T47D (cell line): ENCODE data around the gene NLGN3.

Experiments used
- DNase-seq, 2 experiments: peaks; one replicate each; pipeline versions ENCODE4 v3.0.0 to v3.0.0-alpha.2; 2011 to 2012; ENCODE audit warnings: low read depth in 1 of 2, low spot score in 1 of 2
- JUND ChIP-seq: IDR thresholded peaks from 2 replicates; pipeline ENCODE4 v1.6.1; 2012; ENCODE audit warnings: low read depth
- in situ Hi-C: cut with HindIII; loops from 2 replicates; pipeline ENCODE4 v1.10.0; 2016; ENCODE audit warnings: low sequenced_read_pairs, low pct_unique_long_range_greater_than_20kb

NLGN3 gene

DNA sequence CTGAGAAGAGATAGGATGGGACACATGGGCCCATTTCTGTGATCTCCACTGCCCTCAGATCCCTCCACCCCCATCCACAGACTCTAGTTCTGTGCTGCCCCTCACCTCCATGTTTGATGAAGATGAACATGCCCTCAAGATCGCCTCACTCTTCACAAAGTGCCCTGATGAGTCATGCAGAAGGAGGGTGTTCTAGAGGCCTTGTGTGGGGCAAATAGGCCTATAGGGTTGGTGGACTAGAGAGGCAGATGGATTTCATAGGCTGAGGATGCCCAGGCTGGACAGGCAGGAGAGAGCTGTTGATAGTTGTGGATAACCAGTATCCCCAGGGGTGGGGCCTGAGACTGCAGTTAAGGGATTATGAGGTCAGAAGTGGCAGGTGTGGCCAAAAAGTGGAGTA lies 38.2 kb upstream of the NLGN3 start, which contains the start of gene CXorf65:
Gene CXorf65, minus strand, starts transcription at position 314 of the 400 bp plus-strand sequence. Its CDS starts 184 bp downstream, at position 130.
- TF ChIP-seq JUND: no peak
- DNase-seq: no peak

DNA sequence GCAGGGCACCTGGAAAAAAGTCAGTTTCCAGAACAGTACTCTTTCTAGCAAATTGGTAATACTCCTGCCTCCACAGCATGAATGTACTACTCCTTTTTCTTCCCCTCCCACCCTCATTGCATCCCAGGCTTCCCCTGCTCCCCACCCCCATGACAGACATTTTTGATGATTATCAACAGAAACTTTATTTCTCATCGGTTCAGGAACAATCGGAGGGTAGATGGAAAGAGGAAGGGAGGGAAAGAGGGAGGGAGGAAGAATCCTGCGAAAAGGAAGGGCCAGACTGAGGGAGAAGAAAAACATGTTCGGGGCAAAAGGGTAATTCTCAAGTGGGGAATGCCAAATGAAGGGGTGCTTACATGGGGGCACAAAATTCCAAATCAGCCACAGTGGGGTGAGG lies 37.4 kb upstream of the NLGN3 start:
- TF ChIP-seq JUND: no peak
- DNase-seq: no peak
- in situ Hi-C loops: no loop called here

More for the DNA sequence above, 38.2 kb upstream of the NLGN3 start, which contains the start of gene CXorf65:
- in situ Hi-C loops: no loop called here

DNA sequence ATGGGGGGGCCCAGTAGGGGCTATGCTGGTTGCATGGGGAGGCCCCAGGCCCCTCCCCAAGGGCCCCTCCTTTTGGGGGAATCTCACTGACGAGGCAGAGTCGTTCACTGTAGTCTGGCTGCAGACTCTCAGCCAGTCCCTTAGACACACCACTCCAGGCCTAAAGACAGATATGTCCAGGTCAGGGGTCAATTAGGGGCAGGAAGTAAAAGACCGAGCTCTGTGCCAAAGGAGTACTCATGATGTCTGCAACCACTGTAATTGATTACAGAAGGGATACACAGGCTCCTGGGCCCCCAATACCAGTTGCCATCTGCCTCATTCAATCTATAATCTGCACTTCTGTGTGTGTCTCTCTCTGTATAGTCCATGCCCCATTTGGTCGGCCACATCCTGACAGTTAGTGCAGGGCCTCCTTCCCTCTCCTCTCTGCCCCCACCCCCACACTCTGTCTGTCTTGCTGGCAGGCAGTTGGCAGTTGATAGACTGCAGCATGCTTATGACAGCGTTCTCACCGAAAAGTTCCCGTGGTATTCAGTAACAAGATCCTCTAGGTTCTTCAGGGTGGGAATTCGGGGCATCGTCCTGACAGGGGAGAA lies 36.8 kb upstream of the NLGN3 start:
- DNase-seq: no peak
- in situ Hi-C loops: no loop called here
- TF ChIP-seq JUND: no peak

DNA sequence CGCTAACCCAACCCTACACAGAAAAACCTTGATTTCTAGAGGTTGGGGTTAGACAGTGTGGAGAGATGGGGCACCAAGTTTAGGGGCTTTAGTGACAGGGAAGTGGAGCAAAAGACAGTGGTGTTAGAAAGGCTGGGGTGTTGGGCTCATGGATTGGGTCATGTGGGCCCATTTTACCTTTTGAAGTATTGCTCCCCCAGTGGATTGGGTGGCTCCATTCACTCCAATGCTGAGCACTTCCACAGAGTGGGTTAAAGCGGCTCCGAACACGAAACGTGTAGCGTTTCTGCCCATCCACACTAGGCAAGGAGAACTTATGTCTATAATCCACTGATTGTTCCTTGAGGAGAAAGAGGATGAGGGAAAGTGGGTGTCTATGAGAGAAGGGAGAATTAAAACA lies 35.6 kb upstream of the NLGN3 start:
- DNase-seq: no peak
- in situ Hi-C loops: no loop called here
- TF ChIP-seq JUND: no peak

DNA sequence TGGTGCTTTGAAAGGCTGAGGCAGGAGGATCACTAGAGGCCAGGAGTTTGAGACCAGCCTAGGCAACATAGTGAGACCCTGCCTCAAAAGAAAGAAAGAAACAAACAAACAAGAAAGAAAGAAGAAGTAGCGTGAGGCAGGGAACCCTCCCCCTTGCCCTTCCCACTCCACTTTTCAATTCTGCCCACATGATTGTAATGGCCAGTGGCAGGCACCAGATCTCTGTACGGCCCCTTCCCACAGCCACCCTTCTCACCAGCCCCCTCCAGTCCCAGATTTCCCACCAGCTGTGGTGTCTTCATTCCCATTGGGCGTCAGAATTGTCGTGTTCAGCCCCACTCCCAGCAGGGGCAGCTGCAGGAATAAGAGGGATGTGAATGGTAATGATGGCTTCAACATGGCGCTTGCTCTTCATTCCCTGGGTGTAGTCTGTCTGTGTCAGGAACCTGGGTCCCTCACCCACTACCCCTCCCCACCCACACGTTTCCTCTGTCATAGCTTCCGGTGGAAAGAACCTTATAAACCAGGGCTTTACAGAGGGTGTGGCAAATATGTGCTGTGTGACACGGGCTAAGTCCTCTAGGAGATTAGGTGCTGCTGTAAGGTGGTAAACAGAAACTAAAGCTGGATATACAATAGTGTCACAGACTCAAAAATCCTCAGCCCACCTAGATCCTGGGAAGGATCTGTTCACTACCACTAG lies 33.3 kb upstream of the NLGN3 start, which contains the start of gene IL2RG:
Gene IL2RG, minus strand, starts transcription at position 437 of the 703 bp plus-strand sequence. Its CDS starts 38 bp downstream, at position 399.
- TF ChIP-seq JUND: no peak
- no peak for DNase-seq
- in situ Hi-C loops: no loop called here

DNA sequence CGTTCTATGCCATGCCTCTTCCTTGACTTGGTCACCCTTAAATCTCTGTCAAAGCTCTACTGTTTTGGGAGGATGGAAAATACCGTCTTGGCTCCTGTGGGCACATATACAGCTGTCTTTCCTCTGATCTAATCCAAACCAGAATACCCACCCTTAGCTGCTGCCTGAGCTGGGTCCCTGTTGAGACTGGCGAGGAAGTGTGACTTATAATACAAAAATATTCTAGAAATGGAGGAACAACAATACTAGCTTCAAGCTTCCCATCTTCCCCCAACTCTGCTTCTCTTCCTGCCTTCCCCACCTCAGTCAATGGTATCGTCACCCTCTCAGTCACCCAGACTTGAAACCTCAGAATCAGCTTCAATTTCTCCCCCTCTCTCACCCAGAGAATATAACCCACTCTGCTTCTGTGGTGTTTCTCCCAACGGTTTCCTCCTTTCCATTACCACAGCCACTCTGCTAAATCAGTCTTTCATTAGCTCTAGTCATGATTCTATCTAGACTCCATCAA lies 32.7 kb upstream of the NLGN3 start:
- DNase-seq: no peak
- in situ Hi-C loops: no loop called here
- no peak for TF ChIP-seq JUND

DNA sequence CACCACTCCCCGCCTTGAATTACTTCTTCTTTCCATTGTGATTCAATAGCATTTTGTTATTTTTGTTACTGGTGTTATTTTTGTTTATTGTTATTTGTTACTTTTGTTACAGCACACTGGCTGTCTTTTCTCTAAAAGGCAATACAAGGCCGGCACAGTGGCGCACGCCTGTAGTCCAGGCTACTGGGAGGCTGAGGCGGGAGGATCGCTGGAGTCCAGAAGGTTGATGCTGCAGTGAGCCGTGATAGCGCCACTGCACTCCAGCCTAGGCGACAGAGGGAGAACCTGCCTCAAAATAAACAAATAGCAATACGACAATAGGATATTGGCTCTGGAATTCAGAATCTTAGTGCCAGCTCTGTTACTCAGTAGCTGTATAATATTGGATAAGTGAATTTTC lies 27.3 kb upstream of the NLGN3 start:
- no peak for TF ChIP-seq JUND
- in situ Hi-C loops: no loop called here
- no peak for DNase-seq

DNA sequence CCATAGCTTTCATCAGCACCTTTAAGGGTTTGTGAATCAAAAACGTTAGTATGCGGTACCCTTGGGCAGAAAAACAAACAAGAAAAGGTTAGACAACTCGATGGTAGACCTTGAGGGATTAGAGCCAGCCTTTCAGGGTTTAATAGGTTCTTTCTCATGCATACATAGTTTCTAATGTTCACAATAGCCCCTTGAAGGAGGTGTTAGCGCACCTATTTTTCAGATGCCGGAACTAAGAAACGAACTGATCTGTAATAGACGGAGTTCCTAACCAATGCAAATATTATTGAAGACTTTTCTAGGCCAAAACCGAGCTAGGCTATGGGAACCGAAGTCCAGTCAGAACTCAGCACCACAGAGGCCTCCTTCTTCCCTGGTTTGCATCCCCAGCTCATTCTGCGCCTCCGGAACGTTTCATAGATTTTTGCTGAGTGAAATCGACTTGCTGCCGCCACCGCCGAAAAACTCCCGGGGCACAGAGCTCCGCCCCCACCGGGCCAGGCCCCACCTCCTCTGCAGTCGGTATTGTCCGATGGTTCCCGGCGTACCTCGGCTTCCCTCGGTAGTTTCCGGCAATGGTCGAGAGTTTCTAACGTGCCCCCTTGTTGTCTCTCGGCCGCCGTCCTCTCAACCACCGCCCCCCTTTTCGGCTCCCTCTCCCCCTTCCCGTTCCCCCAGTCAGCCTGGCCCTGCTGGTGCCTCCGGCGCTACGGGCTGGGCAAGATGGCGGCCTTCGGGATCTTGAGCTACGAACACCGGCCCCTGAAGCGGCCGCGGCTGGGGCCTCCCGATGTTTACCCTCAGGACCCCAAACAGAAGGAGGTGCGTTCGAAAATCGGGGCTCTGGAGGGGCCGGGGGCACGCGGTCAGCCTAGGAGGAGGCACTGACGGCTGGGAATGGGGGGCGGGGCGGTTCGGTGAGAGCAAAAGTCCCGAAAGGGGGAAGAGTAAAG lies 26.3 kb upstream of the NLGN3 start, which contains the start of gene MED12:
Gene MED12, plus strand, starts transcription at position 565 of the 953 bp plus-strand sequence. Its CDS starts 159 bp downstream, at position 724.
- TF ChIP-seq JUND: no peak
- peak; percentile 16 to 75 for DNase-seq
- in situ Hi-C loops: no loop called here

DNA sequence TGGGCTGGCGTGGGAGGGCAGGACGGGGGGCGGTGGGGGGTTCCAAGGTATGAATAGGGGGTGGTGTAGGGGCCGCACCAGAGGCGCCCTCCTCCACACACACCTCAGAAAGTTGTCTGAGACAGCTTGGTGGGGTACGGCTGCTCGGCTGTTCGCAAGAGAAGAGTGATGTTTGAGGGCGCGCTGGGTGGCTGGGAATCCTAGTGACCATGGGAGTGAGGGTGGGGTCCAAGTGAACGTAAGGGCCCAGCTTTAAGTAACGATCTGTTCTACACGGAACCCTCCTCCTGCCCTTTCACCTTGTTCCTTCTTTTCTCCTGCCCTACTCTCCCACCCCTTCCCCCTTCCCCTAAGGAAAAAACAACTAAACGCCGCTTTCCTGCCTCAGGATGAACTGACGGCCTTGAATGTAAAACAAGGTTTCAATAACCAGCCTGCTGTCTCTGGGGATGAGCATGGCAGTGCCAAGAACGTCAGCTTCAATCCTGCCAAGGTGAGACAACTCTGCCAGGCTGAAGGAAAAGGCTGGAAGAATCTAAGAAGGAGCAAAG lies 25.6 kb upstream of the NLGN3 start:
- in situ Hi-C loops: no loop called here

DNA sequence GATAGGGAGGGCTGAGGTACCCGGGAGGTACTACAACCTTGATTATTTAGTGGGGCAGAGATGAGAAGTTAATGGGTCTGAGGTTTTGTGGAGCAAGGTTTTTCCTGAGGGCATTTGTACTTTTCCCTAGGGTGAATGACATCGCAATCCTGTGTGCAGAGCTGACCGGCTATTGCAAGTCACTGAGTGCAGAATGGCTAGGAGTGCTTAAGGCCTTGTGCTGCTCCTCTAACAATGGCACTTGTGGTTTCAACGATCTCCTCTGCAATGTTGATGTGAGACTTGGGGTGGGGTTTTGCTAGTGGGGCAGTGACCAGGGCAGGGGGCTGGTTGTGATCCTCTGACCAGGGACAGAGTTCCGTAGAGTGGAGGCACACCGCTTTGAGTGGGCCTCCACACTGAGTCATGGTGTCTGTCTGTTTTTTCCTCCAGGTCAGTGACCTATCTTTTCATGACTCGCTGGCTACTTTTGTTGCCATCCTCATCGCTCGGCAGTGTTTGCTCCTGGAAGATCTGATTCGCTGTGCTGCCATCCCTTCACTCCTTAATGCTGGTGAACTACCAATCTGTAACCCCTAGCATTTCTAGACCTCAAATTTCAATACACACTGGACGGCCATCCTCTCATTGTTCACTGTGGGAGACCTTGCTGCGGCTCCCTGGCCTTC lies 16.3 kb upstream of the NLGN3 start:
- DNase-seq: no peak
- in situ Hi-C loops: no loop called here
- no peak for TF ChIP-seq JUND

More for the DNA sequence above, 25.6 kb upstream of the NLGN3 start:
- no peak for TF ChIP-seq JUND
- DNase-seq: no peak

DNA sequence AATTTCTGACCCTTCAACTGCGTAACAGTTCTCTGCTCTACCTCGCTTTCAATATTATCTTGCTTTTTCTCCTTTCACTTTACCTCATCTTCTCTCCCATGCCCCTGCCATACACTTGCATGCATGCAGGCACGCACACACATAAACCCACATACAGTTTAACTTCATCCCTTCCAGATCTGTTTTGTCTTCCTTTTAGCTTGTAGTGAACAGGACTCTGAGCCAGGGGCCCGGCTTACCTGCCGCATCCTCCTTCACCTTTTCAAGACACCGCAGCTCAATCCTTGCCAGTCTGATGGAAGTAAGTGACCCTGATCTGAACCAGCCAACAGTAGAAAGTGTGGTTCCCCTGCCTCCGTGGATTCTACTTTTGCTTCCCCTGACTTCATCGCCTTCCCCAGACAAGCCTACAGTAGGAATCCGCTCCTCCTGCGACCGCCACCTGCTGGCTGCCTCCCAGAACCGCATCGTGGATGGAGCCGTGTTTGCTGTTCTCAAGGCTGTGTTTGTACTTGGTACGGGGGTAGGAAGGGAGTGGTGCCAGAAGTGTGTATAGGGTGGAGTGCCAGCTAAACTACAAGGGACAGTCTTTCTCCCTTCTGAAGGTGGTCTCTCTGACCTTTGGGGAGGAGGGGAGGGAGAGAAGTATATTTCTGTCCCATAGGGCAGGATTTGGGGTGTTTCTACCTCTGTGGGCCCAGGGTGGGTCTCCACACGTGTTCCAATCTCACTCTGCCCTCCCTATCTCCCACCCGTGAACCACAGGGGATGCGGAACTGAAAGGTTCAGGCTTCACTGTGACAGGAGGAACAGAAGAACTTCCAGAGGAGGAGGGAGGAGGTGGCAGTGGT lies 15.5 kb upstream of the NLGN3 start:
- no peak for TF ChIP-seq JUND
- peak; percentile 23 to 60 for DNase-seq
- in situ Hi-C loops: no loop called here
